Measurements from ENCODE around the gene CAPRIN1.

GRCh38 chr11:34050581-34051348 is 766 bp upstream of the CAPRIN1 start:
- TF ChIP-seq CTCF (IDR thresholded peaks at IDR 0.05; ENCODE audit: extremely low read depth in 1 of 2, insufficient read depth in 1 of 2, low read depth in 1 of 2, low read length in 2 of 2), result no peak
- no peak for TF ChIP-seq POLR2A (IDR thresholded peaks at IDR 0.05; ENCODE audit: low read depth, low read length)
- no peak for TF ChIP-seq EZH2 (IDR thresholded peaks at IDR 0.05; ENCODE audit: borderline replicate concordance, low read depth, low read length, severe bottlenecking)
- TF ChIP-seq MYC (IDR thresholded peaks at IDR 0.05; ENCODE audit: low read depth, low read length), result no peak
- TF ChIP-seq POLR2AphosphoS5 (IDR thresholded peaks at IDR 0.05; ENCODE audit: insufficient read depth, low read depth, low read length), result no peak
- no peak for TF ChIP-seq FOS (IDR thresholded peaks at IDR 0.05; ENCODE audit: borderline replicate concordance, insufficient read depth, low read length)
